Fibroblast of pulmonary artery (primary cell): Measurements from ENCODE around the gene MTHFD1L.
A peak's percentile ranks its signal among the peaks of the same experiment; 100 is the strongest.

ENCODE experiments used
- DNase-seq: peaks from one replicate; pipeline ENCODE4 v3.0.0-alpha.2; 2010; ENCODE audit warnings: low read depth
- H3K4me3 ChIP-seq: replicated peaks from 2 replicates; pipeline ENCODE4 v1.5.1; 2011; ENCODE audit warnings: low read depth, mild to moderate bottlenecking, control low read depth, low read length, moderate library complexity
- TF ChIP-seq, protein P1 (sequence below): IDR thresholded peaks from 2 replicates; pipeline ENCODE4 v1.5.1; 2011; ENCODE audit warnings: mild to moderate bottlenecking, control low read depth, low read length, inconsistent platforms; ENCODE audit errors: missing control alignments

MTHFD1L gene

GRCh38 chr6:150940941-150941340, 75.4 kb downstream of the MTHFD1L start:
- no peak overlapping the region for H3K4me3 ChIP-seq
- TF ChIP-seq, protein P1, sequence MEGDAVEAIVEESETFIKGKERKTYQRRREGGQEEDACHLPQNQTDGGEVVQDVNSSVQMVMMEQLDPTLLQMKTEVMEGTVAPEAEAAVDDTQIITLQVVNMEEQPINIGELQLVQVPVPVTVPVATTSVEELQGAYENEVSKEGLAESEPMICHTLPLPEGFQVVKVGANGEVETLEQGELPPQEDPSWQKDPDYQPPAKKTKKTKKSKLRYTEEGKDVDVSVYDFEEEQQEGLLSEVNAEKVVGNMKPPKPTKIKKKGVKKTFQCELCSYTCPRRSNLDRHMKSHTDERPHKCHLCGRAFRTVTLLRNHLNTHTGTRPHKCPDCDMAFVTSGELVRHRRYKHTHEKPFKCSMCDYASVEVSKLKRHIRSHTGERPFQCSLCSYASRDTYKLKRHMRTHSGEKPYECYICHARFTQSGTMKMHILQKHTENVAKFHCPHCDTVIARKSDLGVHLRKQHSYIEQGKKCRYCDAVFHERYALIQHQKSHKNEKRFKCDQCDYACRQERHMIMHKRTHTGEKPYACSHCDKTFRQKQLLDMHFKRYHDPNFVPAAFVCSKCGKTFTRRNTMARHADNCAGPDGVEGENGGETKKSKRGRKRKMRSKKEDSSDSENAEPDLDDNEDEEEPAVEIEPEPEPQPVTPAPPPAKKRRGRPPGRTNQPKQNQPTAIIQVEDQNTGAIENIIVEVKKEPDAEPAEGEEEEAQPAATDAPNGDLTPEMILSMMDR, result no peak
- peak; percentile 37 for DNase-seq

GRCh38 chr6:150949526-150949925, 84.0 kb downstream of the MTHFD1L start:
- H3K4me3 ChIP-seq, result no peak overlapping the region
- DNase-seq, result no peak
- TF ChIP-seq, protein P1, result no peak

DNA sequence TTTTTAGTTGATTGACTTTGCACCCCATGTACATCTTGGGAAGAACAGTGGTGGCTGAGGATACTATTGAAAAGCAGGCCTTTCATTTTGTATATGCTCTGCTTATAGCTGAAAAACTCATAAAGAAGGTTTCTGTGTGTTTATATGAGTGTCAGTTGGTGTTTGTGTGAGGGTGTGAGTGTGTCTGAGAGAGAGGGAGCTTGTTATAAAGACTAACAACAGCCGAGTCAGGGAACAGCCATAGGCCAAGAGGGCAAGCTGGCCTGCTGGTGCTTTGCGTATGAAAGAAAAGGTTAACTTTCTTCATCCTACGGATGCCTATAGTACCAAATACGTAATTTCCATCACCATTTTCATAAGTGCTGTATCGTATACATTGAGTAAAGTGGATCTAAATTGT, 88.3 kb downstream of the MTHFD1L start:
- no peak overlapping the region for H3K4me3 ChIP-seq
- no peak for DNase-seq
- TF ChIP-seq, protein P1, result no peak

GRCh38 chr6:150959166-150959565, 93.7 kb downstream of the MTHFD1L start:
- peak; percentile 30 for DNase-seq
- TF ChIP-seq, protein P1, result no peak
- no peak overlapping the region for H3K4me3 ChIP-seq

DNA sequence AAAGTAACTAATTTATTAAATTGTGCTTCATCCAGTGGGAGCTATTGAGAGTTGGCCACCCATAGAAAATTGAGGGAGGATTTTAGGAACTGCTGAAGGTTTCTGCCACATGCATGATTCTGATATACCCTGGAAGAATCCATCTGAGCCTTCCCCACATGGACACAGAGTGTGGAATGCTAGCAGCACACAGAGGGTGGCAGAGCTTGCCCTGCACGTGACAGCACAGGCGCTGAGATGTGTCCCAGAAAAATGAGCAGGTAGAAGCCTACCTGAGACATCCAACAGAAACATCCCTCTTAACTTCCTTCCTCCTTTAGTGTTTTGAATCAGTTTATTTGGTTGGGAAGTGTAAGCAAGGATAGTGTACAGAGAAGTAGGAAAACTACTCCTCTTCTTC, 96.9 kb downstream of the MTHFD1L start:
- no peak overlapping the region for H3K4me3 ChIP-seq
- TF ChIP-seq, protein P1, result no peak
- no peak for DNase-seq

- no peak overlapping the region for H3K4me3 ChIP-seq
- TF ChIP-seq, protein P1, result no peak
- DNase-seq, result no peak
Observed at GRCh38 chr6:150964765-150965164, 99.3 kb downstream of the MTHFD1L start.

DNA sequence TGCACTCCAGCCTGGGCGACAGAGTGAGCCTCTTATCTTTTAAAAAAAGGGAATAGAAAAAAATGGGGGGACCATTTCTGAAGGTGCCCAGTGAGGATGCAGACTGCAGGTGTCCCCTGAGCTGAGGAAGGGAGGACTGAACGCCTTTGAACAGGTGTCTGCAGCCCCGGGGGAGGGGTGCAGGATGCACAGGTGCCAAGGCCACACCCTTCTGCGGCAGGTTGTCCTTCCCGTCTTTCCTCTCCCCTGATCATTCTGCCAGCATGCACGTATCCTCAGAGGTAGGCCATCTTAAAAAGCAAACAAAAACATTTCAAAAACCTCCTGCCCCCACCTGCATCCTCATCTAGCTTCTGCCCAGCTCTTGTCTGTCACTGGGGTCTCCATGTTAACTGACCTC, 101.3 kb downstream of the MTHFD1L start:
- DNase-seq, result no peak
- TF ChIP-seq, protein P1, result no peak
- no peak overlapping the region for H3K4me3 ChIP-seq
